SK-N-DZ (cell line): ENCODE data around the gene VIPR1.
"Not testable (repeated sequence)": the region's sequence is repeated elsewhere in the genome, so short reads cannot be mapped to it uniquely, and the experiment has no call there.

Source experiments
- DNase-seq: peaks from one replicate; pipeline ENCODE4 v3.0.0-alpha.2; 2015; ENCODE audit warnings: low spot score
- small RNA-seq, 2 experiments: library from RNA; depleted of rRNA; stranded (forward); fragments of <200 nt; gene quantifications; one replicate each; pipeline ENCODE3, GENCODE V24; 2014

Gene VIPR1

DNA sequence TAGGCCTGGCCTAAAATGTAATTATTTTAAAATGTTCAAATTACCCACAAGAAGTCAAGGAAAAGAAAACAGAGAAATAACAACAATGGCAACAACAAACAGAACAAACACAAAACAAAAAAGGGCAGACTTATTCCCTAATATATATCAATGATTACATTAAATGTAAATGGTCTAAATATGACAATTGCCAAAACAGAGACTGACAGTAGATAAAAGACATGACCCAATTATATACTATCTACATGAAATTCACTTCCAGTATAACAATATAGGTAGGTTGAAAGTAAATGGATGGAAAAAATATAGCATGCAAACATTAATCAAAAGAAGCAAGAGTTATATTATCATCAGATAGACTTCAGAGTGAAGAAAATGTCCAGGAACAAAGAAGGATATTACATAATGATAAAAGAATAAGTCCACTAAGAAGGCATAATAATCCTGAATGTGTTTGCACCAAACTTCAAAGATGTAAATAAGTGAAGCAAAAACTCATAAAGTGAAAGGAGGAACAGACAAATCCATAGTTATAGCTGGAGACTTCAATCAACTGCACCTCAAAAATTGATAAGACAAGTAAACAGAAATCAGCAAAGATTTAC lies 72.8 kb downstream of the VIPR1 start:
- DNase-seq, result no peak

- DNase-seq, result no peak
Observed at GRCh38 chr3:42578054-42578453, 75.6 kb downstream of the VIPR1 start.

GRCh38 chr3:42579346-42579745 lies 76.9 kb downstream of the VIPR1 start:
- not testable (repeated sequence) for DNase-seq

- DNase-seq, result no peak
Observed at GRCh38 chr3:42581400-42581708, 78.9 kb downstream of the VIPR1 start.

DNA sequence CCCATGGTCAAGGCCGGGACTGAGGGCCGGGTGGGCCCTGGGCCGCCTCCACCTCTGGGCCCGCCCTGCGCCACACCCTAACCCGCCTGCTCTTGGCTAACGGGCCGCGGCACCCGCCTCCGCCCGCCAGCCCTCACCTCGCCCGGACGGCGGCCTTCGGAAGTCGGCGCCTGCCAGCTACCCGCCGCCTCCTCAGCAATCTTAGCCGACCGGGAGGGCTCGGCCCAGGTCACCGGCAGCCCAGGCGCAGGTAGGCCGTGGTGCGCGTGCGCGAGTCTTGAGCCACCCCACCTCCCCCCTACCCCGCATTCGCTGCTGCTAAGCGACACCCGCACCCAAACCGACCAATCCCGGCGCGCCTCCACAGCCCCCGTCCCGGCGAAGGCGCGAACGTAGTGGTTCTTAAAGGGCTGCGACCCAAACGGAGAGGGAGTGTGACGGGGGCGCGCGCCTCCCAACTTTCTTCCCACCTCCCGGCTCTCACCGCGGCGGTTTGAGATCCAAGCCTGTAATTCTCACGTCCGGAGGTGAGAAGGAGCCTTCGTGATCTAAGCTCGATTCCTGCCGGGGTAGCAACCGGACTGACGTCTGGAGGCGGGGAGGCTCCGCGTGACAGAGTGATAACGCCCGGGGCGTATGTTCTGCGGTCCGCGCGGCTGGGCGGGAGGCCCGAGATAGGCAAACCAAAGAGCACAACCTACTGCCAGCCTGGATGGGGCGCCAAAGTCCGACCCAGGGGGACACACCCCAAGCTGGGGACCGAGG lies 79.4 kb downstream of the VIPR1 start, which contains the start of gene SEC22C:
TSS of gene SEC22C (minus strand) at position 259 of the 765 bp plus-strand sequence. CDS start 12,921 bp downstream, outside the sequence.
- DNase-seq, result peak; percentile 92

DNA sequence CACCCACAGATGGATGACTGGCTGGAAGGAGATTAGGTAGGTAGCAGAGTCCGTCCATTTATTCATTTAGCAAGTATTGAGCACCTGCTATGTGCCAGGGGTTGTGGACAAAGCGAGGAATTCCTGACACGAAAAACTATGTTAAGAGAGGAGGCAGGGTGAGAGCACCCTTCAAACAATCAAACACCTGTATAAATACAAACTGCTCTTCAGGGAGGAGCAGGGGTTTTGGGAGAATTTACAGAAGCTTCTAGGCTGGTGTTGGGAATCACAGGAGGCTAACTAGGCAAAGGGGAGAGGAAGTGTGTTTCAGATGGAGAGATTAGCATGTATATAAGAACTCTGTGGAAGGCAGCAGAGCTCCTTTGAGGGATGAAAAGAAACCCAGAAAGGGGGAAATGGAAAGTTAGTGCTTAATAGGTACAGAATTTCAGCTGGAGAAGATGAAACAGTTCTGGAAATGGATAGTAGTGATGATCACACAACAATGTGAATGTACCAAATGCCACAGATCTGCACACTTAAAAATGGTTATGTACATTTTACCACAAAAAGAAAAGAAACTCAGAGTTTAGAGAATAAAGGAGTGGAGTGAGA lies 80.1 kb downstream of the VIPR1 start:
- DNase-seq, result no peak

Small RNA genes within 50 kb of the gene (small RNA-seq; reads per million reads assigned to genes)
- 0 reads per million in 2 experiments for gene AC092047.1
